Effector memory CD4-positive, alpha-beta T cell (primary cell): ENCODE measurements around the gene CTNNB1.

Experiments used
- DNase-seq, 3 donors: peaks; one replicate each; pipeline ENCODE4 v3.0.0-alpha.2; 2020
- H3K27ac ChIP-seq: 2 replicates; pipeline ENCODE4 v1.7.0; 2013; ENCODE audit warnings: mild to moderate bottlenecking, low read length, moderate library complexity; ENCODE audit not compliant: insufficient read depth, poor library complexity, severe bottlenecking
- H3K27me3 ChIP-seq: replicated peaks from 2 replicates; pipeline ENCODE4 v1.7.0; 2013; ENCODE audit warnings: mild to moderate bottlenecking, low read length; ENCODE audit not compliant: insufficient read depth, control insufficient read depth, poor library complexity, severe bottlenecking
- H3K36me3 ChIP-seq: 2 replicates; pipeline ENCODE4 v1.7.0; 2013; ENCODE audit warnings: mild to moderate bottlenecking, low read length, moderate library complexity; ENCODE audit not compliant: control insufficient read depth, insufficient read depth
- H3K4me1 ChIP-seq: 2 replicates; pipeline ENCODE4 v1.7.0; 2013; ENCODE audit warnings: low read length, mild to moderate bottlenecking; ENCODE audit not compliant: control insufficient read depth, insufficient read depth, poor library complexity, severe bottlenecking
- H3K4me3 ChIP-seq: 2 replicates; pipeline ENCODE4 v1.7.0; 2013; ENCODE audit warnings: low read length, low read depth, mild to moderate bottlenecking; ENCODE audit not compliant: insufficient read depth, poor library complexity, severe bottlenecking
- H3K9me3 ChIP-seq: 2 replicates; pipeline ENCODE4 v1.7.0; 2013; ENCODE audit warnings: mild to moderate bottlenecking, low read length, moderate library complexity; ENCODE audit not compliant: control insufficient read depth

Gene CTNNB1

DNA sequence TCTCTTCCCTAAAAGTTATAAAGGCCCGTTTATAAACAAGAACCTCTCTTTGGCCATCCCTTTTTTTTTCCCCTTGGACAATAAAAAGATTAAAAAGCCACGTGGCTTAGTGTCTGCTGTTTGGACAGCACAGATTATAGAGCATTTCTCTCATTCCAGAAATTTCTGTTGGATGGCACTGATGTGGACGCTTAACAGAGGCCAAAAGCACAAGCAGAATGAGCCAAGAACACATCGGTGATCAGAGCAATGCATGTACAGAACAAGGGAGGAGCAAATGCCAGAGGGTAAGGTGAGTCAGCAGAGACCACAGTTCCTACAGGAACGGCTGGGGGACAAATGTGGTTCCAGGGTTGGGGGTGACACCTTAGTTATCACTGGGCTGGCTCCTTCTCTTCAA is 30.3 kb upstream of the CTNNB1 start:
- Histone ChIP-seq H3K36me3 (no peaks in the 10 kb centered on the region), H3K4me3 (no peak overlapping the region), H3K9me3 (no peaks in the 10 kb centered on the region), H3K27ac (no peak overlapping the region), H3K27me3 (no peaks in the 10 kb centered on the region), H3K4me1 (no peaks in the 10 kb centered on the region)
- DNase-seq, result no peak

DNA sequence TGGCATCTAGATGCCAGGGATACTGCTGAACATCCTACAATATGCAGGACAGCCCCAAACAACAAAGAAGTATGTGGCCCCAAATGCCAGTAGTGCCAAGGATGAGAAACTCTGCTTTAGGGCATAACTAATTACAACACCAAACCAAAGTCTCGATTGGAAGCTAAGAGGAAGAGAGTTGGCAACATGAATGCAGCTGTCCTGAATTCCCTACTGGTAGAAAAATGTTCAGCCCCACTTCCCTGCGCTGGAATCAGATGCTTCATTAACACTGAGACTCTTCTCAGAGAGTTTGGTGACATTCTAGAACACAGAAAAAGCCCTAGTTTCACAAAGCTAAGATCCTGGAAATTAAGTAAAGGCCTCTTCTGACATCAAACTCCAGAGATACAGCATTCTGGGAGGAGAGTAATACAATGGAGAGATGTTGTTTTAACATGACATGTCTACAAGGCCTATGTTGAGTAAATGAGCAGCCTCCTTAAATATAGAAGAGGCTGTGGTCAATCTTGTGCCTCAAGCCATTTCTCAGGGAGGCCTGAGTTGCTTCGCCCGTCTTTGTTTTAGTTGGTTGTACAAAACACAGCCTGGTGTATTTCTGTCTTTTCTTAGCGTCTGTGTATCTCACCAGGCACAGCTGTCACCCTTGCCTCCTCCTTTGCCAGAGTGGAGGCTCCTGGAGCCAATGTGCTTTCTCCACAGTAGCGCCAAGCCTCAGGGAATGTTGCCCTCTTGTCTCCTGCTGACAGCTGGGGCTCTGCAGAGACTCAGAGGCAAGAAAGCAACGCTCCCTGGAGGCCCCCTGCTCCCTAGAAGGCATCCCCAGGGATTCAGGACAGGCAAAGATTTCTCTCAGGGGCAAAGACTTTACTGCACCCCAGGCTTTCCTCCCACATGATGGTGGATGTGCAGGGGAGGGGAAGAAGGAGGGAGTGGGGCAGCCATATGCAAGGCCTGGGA is 25.1 kb upstream of the CTNNB1 start:
- DNase-seq, result no peak
- no peaks in the 10 kb centered on the region for H3K9me3 ChIP-seq
- no peak overlapping the region for H3K27ac ChIP-seq

DNA sequence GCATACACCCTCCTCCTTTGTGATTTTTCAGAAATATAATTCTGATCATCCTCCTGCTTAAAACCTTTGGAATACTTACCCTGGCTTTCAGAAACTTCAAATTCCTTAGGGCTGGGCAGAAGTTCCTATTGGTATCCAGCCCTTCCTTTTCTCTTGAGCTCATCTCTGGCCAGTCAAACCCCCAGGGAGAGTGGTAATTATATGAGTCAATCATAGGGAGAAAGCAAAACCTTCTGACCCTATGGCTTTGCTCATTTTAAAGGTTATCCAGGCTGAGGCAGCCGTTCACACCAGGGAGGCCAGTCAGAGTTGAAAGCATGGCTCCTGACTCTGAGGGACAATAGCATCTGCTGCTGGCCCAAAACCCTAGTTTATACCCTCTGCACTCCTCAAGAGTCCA is 23.9 kb upstream of the CTNNB1 start:
- no peaks in the 10 kb centered on the region for H3K9me3 ChIP-seq
- no peak for DNase-seq
- no peaks in the 10 kb centered on the region for H3K4me1 ChIP-seq
- H3K36me3 ChIP-seq, result no peaks in the 10 kb centered on the region
- H3K27me3 ChIP-seq, result no peaks in the 10 kb centered on the region
- no peak overlapping the region for H3K4me3 ChIP-seq
- no peak overlapping the region for H3K27ac ChIP-seq

More for the DNA sequence above, 25.1 kb upstream of the CTNNB1 start:
- no peaks in the 10 kb centered on the region for H3K27me3 ChIP-seq
- no peaks in the 10 kb centered on the region for H3K36me3 ChIP-seq
- no peaks in the 10 kb centered on the region for H3K4me1 ChIP-seq
- H3K4me3 ChIP-seq, result no peak overlapping the region

DNA sequence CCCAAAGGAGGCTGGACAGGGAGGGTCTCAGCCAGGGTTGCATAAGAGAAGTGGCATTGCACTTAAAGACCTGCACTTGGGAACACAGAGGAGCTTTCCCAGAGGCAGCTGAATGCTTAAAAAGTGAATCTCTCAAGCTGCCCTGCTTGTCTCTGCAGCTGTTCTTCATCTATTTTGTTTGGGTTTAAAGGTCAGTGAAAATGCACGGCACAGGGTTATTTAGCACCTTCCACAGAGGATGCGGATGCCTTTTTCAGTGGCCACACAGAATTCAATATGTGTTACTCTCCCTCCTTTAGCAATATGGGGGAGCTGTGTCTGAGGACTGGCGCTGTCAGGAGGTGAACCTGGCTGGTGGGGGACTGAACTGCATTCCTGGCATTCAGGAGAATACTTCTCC is 22.7 kb upstream of the CTNNB1 start:
- Histone ChIP-seq H3K4me1 (no peaks in the 10 kb centered on the region), H3K27me3 (no peaks in the 10 kb centered on the region), H3K4me3 (no peak overlapping the region), H3K9me3 (no peaks in the 10 kb centered on the region), H3K36me3 (no peaks in the 10 kb centered on the region), H3K27ac (no peak overlapping the region)
- no peak for DNase-seq

DNA sequence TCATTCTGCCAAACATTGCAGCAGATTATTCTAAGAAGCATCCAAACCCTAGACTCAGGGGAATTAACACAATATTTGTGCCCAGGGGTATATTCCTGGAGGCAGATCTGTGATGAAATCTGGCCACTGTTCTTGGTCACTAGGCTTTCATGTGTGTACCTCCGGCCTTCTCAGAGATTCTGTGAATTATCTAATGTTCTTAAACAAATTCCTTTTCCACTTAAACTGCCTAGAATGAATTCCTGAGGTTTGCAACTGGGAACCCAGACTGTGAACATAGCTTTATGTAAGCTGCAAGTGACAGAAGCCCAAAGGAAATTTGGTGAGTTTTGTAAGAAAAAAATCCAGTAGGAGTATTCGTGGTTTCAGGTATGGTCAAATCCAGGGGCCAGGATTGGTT is 20.7 kb upstream of the CTNNB1 start:
- H3K4me1 ChIP-seq, result no peaks in the 10 kb centered on the region
- H3K9me3 ChIP-seq, result no peaks in the 10 kb centered on the region
- H3K36me3 ChIP-seq, result no peaks in the 10 kb centered on the region
- H3K27ac ChIP-seq, result no peak overlapping the region
- no peak for DNase-seq
- no peak overlapping the region for H3K4me3 ChIP-seq
- H3K27me3 ChIP-seq, result no peaks in the 10 kb centered on the region

DNA sequence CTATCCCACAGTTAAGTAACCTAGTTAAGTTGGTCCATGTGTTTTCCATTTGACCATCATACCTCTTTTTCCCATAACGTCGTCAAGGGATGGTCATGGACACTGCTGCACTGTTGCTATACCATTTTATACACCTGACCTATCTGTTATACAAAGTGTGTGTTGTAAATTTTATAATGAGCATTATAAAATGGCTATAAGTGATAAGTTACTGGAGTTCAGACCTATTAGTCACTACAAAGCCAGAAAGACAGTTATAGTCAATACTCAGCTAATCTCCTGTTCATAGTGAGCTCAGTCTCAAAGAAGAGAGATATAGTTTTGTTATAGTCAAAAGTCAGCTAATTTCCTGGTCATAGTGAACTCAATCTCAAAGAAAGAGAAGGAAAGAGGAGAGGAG is 18.9 kb upstream of the CTNNB1 start:
- H3K4me1 ChIP-seq, result no peaks in the 10 kb centered on the region
- no peaks in the 10 kb centered on the region for H3K36me3 ChIP-seq
- no peak for DNase-seq
- no peaks in the 10 kb centered on the region for H3K9me3 ChIP-seq
- no peaks in the 10 kb centered on the region for H3K27me3 ChIP-seq
- H3K27ac ChIP-seq, result no peak overlapping the region
- H3K4me3 ChIP-seq, result no peak overlapping the region

DNA sequence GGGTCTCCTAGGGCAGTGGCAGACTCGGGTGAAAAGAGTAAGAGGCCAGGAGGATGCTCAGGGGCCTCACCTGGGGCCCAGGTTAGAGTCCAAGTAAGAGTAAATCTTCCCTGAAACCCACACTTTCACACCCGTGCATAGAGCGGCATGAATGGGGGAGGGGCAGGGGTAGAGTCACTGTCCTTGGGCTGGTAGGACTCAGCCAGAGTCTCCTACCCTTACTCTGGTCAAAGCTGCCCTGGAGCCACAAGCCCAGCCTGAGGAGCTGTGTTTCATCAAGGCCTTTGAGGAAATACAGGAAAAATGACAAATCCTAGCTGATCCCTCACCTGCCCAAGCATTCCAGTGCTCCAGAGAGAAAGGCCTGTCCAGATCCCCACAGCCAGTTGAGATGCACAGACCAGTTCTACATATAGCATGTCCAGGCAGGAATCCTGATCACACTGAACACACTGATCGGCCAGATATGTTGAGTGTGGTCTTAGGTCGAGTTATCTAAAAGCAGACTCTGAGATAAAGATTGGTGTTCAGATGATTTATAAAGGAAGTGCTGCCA is 16.7 kb upstream of the CTNNB1 start:
- no peak for DNase-seq
- no peaks in the 10 kb centered on the region for H3K9me3 ChIP-seq

DNA sequence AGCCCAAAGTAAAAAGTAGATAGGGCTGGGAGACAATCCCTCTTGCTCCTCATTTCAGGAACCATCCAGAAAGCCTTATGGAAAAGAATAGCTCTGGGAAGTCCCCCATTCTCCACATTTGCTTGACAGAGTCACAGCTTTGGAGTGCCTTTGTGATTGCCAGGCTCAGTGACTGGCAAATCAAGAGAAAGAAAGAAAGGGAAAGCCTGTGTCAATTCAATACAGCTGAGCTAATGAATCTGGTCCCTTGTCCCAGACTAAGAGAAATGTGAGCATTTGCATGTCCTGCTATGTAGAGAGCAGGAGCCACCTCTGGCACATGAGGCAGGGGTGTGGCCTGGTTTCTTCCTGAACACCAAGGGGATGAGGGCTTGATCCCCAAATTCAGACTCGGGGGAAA is 14.9 kb upstream of the CTNNB1 start:
- H3K4me3 ChIP-seq, result no peak overlapping the region
- H3K27me3 ChIP-seq, result no peaks in the 10 kb centered on the region
- no peaks in the 10 kb centered on the region for H3K36me3 ChIP-seq
- H3K4me1 ChIP-seq, result no peaks in the 10 kb centered on the region
- no peaks in the 10 kb centered on the region for H3K9me3 ChIP-seq
- H3K27ac ChIP-seq, result no peak overlapping the region
- no peak for DNase-seq

More for the DNA sequence above, 16.7 kb upstream of the CTNNB1 start:
- no peak overlapping the region for H3K4me3 ChIP-seq
- no peaks in the 10 kb centered on the region for H3K27me3 ChIP-seq
- H3K27ac ChIP-seq, result no peak overlapping the region
- H3K4me1 ChIP-seq, result no peaks in the 10 kb centered on the region
- H3K36me3 ChIP-seq, result no peaks in the 10 kb centered on the region

DNA sequence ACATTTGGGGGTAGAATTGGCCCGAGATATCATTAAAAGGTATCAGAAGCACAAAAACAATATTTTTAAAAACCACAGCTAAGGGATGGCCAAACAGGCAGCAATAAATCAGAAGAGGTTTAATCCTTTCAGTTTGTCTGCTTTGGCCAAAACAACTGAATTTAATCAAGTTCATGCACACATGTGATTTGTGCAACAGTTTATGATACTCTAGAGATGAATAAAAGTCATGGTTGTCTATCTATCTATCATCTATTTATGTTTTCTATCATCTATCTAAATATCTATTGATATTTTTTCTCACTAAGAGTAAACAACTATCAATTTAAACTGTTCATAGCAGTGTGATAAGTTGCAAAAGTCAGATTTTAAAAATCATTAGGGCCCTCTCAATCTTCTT is 13.0 kb upstream of the CTNNB1 start:
- H3K36me3 ChIP-seq, result no peaks in the 10 kb centered on the region
- H3K9me3 ChIP-seq, result no peaks in the 10 kb centered on the region
- no peak overlapping the region for H3K27ac ChIP-seq
- H3K4me3 ChIP-seq, result no peak overlapping the region
- H3K4me1 ChIP-seq, result no peaks in the 10 kb centered on the region
- DNase-seq, result no peak
- no peaks in the 10 kb centered on the region for H3K27me3 ChIP-seq

DNA sequence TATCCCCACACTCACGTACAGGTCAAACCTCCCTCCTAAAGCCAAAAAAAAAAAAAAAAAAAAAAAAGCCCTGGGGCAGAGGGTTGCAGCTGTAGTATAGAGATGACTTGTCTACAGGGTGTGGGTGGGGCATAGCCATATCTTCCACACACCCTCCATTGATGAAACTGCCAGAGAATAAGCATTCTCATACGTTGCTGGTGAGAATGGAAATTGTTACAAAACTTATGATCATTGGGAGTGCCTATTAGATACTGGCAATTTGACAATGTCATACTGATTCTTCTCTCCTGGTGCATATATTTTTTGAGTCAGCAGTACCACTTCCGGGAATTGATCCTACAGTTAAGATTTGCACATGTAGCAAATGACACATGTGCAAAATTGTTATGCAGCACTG is 11.0 kb upstream of the CTNNB1 start:
- Histone ChIP-seq H3K36me3 (no peaks in the 10 kb centered on the region), H3K9me3 (no peaks in the 10 kb centered on the region), H3K27me3 (no peaks in the 10 kb centered on the region), H3K27ac (no peak overlapping the region), H3K4me3 (no peak overlapping the region), H3K4me1 (no peaks in the 10 kb centered on the region)
- DNase-seq, result no peak
